ENCODE data around the gene SIGLEC9.

- TF ChIP-seq EZH2phosphoT487 (IDR thresholded peaks at IDR 0.05; ENCODE audit: insufficient read depth, low read depth) (no peak), EZH2 (IDR thresholded peaks at IDR 0.05; ENCODE audit: insufficient read depth, poor library complexity, severe bottlenecking) (no peak)
These were observed 41.5 kb upstream of the SIGLEC9 start for GRCh38 chr19:51083181-51083580.

Measured in GM23248 (cell line).